A549 treated with RU486 at 1 μM for 4 hours (cell line): ENCODE results near the gene ZFP36L1. TPM values are rescaled to one million over a fixed set of nuclear protein-coding genes. Genes with fewer than 3 reads are reported as not detected.

Source experiments
- total RNA-seq: library from RNA; stranded (reverse); fragments of 200-300 nt; extraction: Qiagen RNA extraction; gene quantifications from 5 replicates; pipeline ENCODE4 v1.2.3, GENCODE V29; 2022; ENCODE audit warnings: low read depth

ZFP36L1 gene, protein sequence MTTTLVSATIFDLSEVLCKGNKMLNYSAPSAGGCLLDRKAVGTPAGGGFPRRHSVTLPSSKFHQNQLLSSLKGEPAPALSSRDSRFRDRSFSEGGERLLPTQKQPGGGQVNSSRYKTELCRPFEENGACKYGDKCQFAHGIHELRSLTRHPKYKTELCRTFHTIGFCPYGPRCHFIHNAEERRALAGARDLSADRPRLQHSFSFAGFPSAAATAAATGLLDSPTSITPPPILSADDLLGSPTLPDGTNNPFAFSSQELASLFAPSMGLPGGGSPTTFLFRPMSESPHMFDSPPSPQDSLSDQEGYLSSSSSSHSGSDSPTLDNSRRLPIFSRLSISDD
- 131 to 202 TPM (median 163 TPM) in 5 replicates for total RNA-seq

DNA sequence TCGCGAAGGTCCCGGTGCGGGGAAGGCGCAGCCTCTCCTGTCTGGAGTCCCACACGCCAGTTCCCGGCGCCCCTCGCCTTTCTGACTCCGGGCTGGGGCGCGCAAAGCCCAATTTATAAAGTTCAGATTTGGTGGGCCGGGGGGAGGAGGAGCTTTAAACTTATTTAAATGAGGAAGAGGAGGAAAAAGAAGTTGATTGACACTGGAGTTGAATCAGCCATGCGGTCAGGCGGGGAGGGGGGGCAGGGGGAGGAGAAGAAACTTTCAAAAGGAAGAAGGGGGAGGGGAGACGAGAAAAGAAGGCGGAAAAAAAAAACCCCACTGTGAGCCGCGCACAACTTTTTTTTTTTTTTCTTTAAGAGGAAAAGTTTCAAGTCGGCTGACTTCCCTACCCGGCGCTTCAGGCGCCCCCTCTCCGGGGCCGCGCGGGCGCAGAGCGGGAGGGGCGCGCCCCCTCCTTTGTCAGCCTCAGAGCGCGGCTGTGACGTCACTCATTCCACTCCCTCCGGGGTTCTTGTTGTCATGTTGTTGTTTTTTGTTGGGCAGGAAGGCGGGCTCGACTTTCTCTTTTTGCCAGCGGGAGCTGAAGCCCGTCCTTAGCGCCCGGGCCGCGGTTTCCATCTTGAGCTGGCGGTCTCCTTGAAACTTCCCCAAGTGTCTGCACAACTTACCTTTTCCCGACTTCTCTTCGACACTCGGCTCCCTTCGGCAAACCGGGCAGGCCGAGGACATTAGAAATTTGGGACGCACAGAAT lies at the start of gene ZFP36L1:
Gene ZFP36L1, minus strand, starts transcription at position 89 of the 755 bp plus-strand sequence. CDS start 129 bp downstream, outside the sequence.

Other genes starting within 250 kb of the ZFP36L1 start
- gene ACTN1, start 186.2 kb upstream of the ZFP36L1 start, total RNA-seq = 179 to 203 TPM (median 190 TPM) in 5 replicates